ENCODE measurements around the gene SLC27A4. TPM values are rescaled to one million over a fixed set of nuclear protein-coding genes. Genes with fewer than 3 reads are reported as not detected.
A peak's percentile ranks its signal among the peaks of the same experiment; 100 is the strongest.

SLC27A4 gene
- total RNA-seq, 4 donors from 2014 or later, result 10.9 to 30.4 (median 26.1) TPM

GRCh38 chr9:128383007-128383753 is 42.9 kb downstream of the SLC27A4 start:
- DNase-seq, result no peak
- no peak overlapping the region for H3K27ac ChIP-seq

GRCh38 chr9:128383791-128384190 is 43.5 kb downstream of the SLC27A4 start:
- ATAC-seq (peak in 1 of 2 donors; percentile 18), DNase-seq (no peak)
- in situ Hi-C loops (cut with MboI; ENCODE audit: low sequenced_read_pairs in 4 of 4), result no loop called here
- Histone ChIP-seq H3K4me3 (no peak overlapping the region), H3K9me3 (no peaks in the 10 kb centered on the region), H3K4me1 (no peaks in the 10 kb centered on the region), H3K27ac (no peak overlapping the region), H3K36me3 (peaks cover 0 to 34% of the 10 kb centered on the region in 2 donors), H3K27me3 (no peaks in the 10 kb centered on the region)
- intact Hi-C loops (cut with DNase I; ENCODE audit: low total_unique reads), result no loop called here
- TF ChIP-seq CTCF (IDR thresholded peaks at IDR 0.05 in 4 of 5, conservative IDR thresholded peaks at IDR 0.05 in 1 of 5), result no peak
- TF ChIP-seq POLR2A (IDR thresholded peaks at IDR 0.05), result no peak

More at GRCh38 chr9:128383007-128383753, 42.9 kb downstream of the SLC27A4 start:
- H3K4me1 ChIP-seq, result no peaks in the 10 kb centered on the region
- no peak for ATAC-seq
- H3K9me3 ChIP-seq, result no peaks in the 10 kb centered on the region
- no peak overlapping the region for H3K4me3 ChIP-seq
- H3K27me3 ChIP-seq, result no peaks in the 10 kb centered on the region
- no peak for TF ChIP-seq CTCF (IDR thresholded peaks at IDR 0.05 in 4 of 5, conservative IDR thresholded peaks at IDR 0.05 in 1 of 5)
- TF ChIP-seq POLR2A (IDR thresholded peaks at IDR 0.05), result no peak
- in situ Hi-C loops (cut with MboI; ENCODE audit: low sequenced_read_pairs in 4 of 4), result no loop called here
- peaks cover 0 to 33% of the 10 kb centered on the region in 2 donors for H3K36me3 ChIP-seq
- intact Hi-C loops (cut with DNase I; ENCODE audit: low total_unique reads), result no loop called here

- no peaks in the 10 kb centered on the region for H3K27me3 ChIP-seq
- H3K4me3 ChIP-seq, result no peak overlapping the region
- peaks cover 0 to 5% of the 10 kb centered on the region in 2 donors for H3K4me1 ChIP-seq
- H3K9me3 ChIP-seq, result no peaks in the 10 kb centered on the region
- ATAC-seq, result no peak
- intact Hi-C loops (cut with DNase I; ENCODE audit: low total_unique reads), result no loop called here
- in situ Hi-C loops (cut with MboI; ENCODE audit: low sequenced_read_pairs in 4 of 4), result no loop called here
- no peak for DNase-seq
- H3K36me3 ChIP-seq, result peaks cover 0 to 34% of the 10 kb centered on the region in 2 donors
- no peak overlapping the region for H3K27ac ChIP-seq
- TF ChIP-seq POLR2A (IDR thresholded peaks at IDR 0.05), result no peak
- TF ChIP-seq CTCF (IDR thresholded peaks at IDR 0.05 in 4 of 5, conservative IDR thresholded peaks at IDR 0.05 in 1 of 5), result no peak
Measured at GRCh38 chr9:128384801-128385495, 44.6 kb downstream of the SLC27A4 start.

- ATAC-seq (no peak), DNase-seq (no peak)
- H3K9me3 ChIP-seq, result no peaks in the 10 kb centered on the region
- intact Hi-C loops (cut with DNase I; ENCODE audit: low total_unique reads) (no loop called here), in situ Hi-C loops (cut with MboI; ENCODE audit: low sequenced_read_pairs in 4 of 4) (no loop called here)
- H3K27ac ChIP-seq, result no peak overlapping the region
- H3K27me3 ChIP-seq, result no peaks in the 10 kb centered on the region
- no peak for TF ChIP-seq POLR2A (IDR thresholded peaks at IDR 0.05)
- no peak for TF ChIP-seq CTCF (IDR thresholded peaks at IDR 0.05 in 4 of 5, conservative IDR thresholded peaks at IDR 0.05 in 1 of 5)
- H3K36me3 ChIP-seq, result peaks cover 0 to 34% of the 10 kb centered on the region in 2 donors
- no peak overlapping the region for H3K4me3 ChIP-seq
- H3K4me1 ChIP-seq, result peaks cover 0 to 5% of the 10 kb centered on the region in 2 donors
Measured at GRCh38 chr9:128385496-128386460, 45.5 kb downstream of the SLC27A4 start.

Data from gastrocnemius medialis (tissue), 4 donors.